H1 (cell line): ENCODE measurements around the gene MYMX. TPM values are rescaled to one million over a fixed set of nuclear protein-coding genes. Genes with fewer than 3 reads are reported as not detected.

ENCODE experiments used
- BACH1 ChIP-seq: IDR thresholded peaks from 2 replicates; pipeline ENCODE4 v1.6.1; 2012; ENCODE audit warnings: low read length, improper control_type of control experiment
- BCL11A ChIP-seq, 2 experiments: IDR thresholded peaks; one replicate each; pipeline ENCODE4 v1.6.1; 2011; ENCODE audit warnings: low read depth in 2 of 2, low read length in 2 of 2, mild to moderate bottlenecking in 2 of 2
- BRCA1 ChIP-seq: IDR thresholded peaks from 2 replicates; pipeline ENCODE4 v1.6.1; 2012; ENCODE audit warnings: low read depth, low read length, improper control_type of control experiment
- CBX8 ChIP-seq: fragments of 300-800, 300-1000 bp; sonication (generic); IDR thresholded peaks from 2 replicates; pipeline ENCODE4 v1.7.1; 2016; ENCODE audit warnings: low read depth, low read length, borderline replicate concordance
- CHD1 ChIP-seq: IDR thresholded peaks from 2 replicates; pipeline ENCODE4 v1.6.1; 2012; ENCODE audit warnings: low read depth, low read length, improper control_type of control experiment
- KDM4A ChIP-seq: IDR thresholded peaks from one replicate; pipeline ENCODE4 v1.7.1; 2012; ENCODE audit warnings: low read depth, mild to moderate bottlenecking, moderate library complexity, low read length, inconsistent platforms; ENCODE audit not compliant: severe bottlenecking
- RAD21 ChIP-seq, 2 experiments: IDR thresholded peaks in 1 of 2; conservative IDR thresholded peaks in 1 of 2; 2 replicates each; pipeline ENCODE4 v1.6.1; 2011; ENCODE audit warnings: low read depth in 2 of 2, low read length in 2 of 2, improper control_type of control experiment in 1 of 2, inconsistent platforms in 1 of 2, mild to moderate bottlenecking in 1 of 2, moderate library complexity in 1 of 2
- SAP30 ChIP-seq: fragments of 300-600 bp; sonication (generic); IDR thresholded peaks from 2 replicates; pipeline ENCODE4 v1.7.1; 2012; ENCODE audit warnings: low read length, moderate library complexity, mild to moderate bottlenecking, inconsistent platforms; ENCODE audit not compliant: insufficient read depth, insufficient replicate concordance
- SIRT6 ChIP-seq: IDR thresholded peaks from one replicate; pipeline ENCODE4 v1.7.1; 2012; ENCODE audit warnings: low read length, inconsistent platforms
- SP1 ChIP-seq: IDR thresholded peaks from 2 replicates; pipeline ENCODE4 v1.6.1; 2011; ENCODE audit warnings: low read depth, low read length
- SP4 ChIP-seq: IDR thresholded peaks from 2 replicates; pipeline ENCODE4 v1.6.1; 2012; ENCODE audit warnings: low read length, inconsistent platforms
- TAF7 ChIP-seq: optimal IDR thresholded peaks from 2 replicates; pipeline ENCODE3; 2011; ENCODE audit warnings: low read depth, mild to moderate bottlenecking, inconsistent platforms, low read length, moderate library complexity, borderline replicate concordance
- TEAD4 ChIP-seq: IDR thresholded peaks from 2 replicates; pipeline ENCODE4 v1.6.1; 2012; ENCODE audit warnings: low read depth, low read length, inconsistent platforms, mixed read lengths
- polyA plus RNA-seq, 7 experiments: library from polyadenylated mRNA; depleted of rRNA in 3 of 7; stranded (reverse) in 5 of 7; unstranded in 2 of 7; fragments of >200 nt in 5 of 7; fragments of 200-250 nt in 2 of 7; gene quantifications; 1 replicate in 5 of 7; 2 replicates in 1 of 7; 4 replicates in 1 of 7; pipeline versions ENCODE4 v1.2.1 to v1.2.3, GENCODE V29; 2011 to 2013; ENCODE audit warnings: missing spikeins in 2 of 7, mixed read lengths in 2 of 7
- total RNA-seq: library from RNA; stranded (reverse); fragmentation: NEBNext Ultra II Directional; extraction: Animal tissue kit (Norgen Biotek cat#: 25700); gene quantifications from 2 replicates; pipeline ENCODE4 v1.2.1, GENCODE V29; 2021
- TF ChIP-seq, protein P1 (sequence below): IDR thresholded peaks from 2 replicates; pipeline ENCODE4 v1.6.1; 2011; ENCODE audit warnings: low read length, improper control_type of control experiment
- TF ChIP-seq, protein P2 (sequence below): IDR thresholded peaks from 2 replicates; pipeline ENCODE4 v1.6.1; 2011; ENCODE audit warnings: low read depth, mild to moderate bottlenecking, low read length; ENCODE audit not compliant: insufficient read depth
- TF ChIP-seq, protein P3 (sequence below): IDR thresholded peaks from 2 replicates; pipeline ENCODE4 v1.6.1; 2012; ENCODE audit warnings: low read length, inconsistent platforms
- TF ChIP-seq, protein P4 (sequence below), 3 experiments: IDR thresholded peaks; 1 replicate in 2 of 3; 2 replicates in 1 of 3; pipeline versions ENCODE4 v1.5.1 to v1.6.1; 2011; ENCODE audit warnings: low read length in 3 of 3, mild to moderate bottlenecking in 3 of 3, inconsistent platforms in 2 of 3, low read depth in 1 of 3, moderate library complexity in 1 of 3; ENCODE audit not compliant: insufficient read depth in 1 of 3; ENCODE audit errors: control extremely low read depth in 1 of 3

MYMX gene
- total and polyA plus RNA-seq, 2 of the 8 experiments (the other 6 are each of a cell fraction or from before 2014, with no cell fraction given), result 4.7 to 6.9 TPM

DNA sequence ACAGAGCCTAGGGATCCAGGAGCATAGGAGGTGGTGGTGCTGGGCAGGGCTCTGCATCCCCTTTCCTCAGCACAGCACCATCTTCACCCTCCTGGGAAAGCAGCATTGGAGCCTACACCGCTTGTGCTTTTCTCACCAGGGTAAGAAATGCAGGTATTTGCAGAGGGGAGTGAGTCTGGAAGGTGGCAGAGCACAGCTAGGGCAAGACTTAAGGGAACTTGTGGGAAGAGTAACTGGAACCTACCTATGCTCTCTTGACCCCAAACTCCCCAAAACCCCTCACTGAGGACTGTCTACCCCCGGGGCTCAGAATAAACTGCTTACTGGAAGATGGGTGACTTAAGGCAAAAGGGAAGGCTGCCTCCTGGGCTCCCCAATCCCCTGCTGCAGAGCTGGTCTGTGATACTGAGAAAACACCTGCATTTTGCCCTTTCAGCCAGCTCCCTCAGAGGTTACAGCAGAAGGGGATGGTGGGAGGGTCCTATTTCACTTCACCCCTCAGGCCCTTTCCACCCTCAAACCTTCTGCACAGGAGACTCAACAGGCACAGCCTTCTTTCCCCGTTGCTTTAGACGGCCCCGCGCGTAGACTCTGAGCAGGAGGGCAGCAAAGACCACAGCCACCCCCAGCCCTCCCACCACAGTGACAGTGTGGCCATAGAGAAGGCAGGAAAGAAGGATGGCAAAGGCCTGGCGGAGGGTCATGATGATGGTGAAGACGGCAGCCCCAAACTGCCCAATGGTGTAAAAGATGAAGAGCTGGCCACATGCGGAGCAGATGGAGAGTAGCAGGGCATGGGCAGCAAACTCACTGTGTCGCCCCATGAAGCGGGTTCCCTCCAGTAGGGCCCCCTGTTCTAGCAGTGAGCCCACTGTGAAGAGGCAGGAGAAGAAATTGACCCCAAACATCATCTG lies 37.7 kb downstream of the MYMX start (continued):
- TF ChIP-seq SAP30, result no peak
- TF ChIP-seq TAF7, result peak; percentile 45
- TF ChIP-seq TEAD4, result no peak
- TF ChIP-seq RAD21 (IDR thresholded peaks at IDR 0.05 in 1 of 2, conservative IDR thresholded peaks at IDR 0.05 in 1 of 2; ENCODE audit: low read depth in 2 of 2, low read length in 2 of 2), result no peak
- TF ChIP-seq BCL11A (IDR thresholded peaks at IDR 0.05; ENCODE audit: low read depth in 2 of 2, low read length in 2 of 2), result no peak
- TF ChIP-seq, protein P1, sequence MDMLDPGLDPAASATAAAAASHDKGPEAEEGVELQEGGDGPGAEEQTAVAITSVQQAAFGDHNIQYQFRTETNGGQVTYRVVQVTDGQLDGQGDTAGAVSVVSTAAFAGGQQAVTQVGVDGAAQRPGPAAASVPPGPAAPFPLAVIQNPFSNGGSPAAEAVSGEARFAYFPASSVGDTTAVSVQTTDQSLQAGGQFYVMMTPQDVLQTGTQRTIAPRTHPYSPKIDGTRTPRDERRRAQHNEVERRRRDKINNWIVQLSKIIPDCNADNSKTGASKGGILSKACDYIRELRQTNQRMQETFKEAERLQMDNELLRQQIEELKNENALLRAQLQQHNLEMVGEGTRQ, result no peak
- peak; percentile 50 for TF ChIP-seq SIRT6
- 0 out of 2 replicates have a peak, but pooled peaks have one; percentile 14 for TF ChIP-seq SP4
- TF ChIP-seq, protein P2, sequence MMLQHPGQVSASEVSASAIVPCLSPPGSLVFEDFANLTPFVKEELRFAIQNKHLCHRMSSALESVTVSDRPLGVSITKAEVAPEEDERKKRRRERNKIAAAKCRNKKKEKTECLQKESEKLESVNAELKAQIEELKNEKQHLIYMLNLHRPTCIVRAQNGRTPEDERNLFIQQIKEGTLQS, result no peak
- TF ChIP-seq CBX8, result no peak
- no peak for TF ChIP-seq SP1
- TF ChIP-seq, protein P3, sequence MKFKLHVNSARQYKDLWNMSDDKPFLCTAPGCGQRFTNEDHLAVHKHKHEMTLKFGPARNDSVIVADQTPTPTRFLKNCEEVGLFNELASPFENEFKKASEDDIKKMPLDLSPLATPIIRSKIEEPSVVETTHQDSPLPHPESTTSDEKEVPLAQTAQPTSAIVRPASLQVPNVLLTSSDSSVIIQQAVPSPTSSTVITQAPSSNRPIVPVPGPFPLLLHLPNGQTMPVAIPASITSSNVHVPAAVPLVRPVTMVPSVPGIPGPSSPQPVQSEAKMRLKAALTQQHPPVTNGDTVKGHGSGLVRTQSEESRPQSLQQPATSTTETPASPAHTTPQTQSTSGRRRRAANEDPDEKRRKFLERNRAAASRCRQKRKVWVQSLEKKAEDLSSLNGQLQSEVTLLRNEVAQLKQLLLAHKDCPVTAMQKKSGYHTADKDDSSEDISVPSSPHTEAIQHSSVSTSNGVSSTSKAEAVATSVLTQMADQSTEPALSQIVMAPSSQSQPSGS, result peak; percentile 74; the same call in 1 of the 2 replicates
- TF ChIP-seq BRCA1, result no peak
- TF ChIP-seq BACH1, result no peak
- no peak for TF ChIP-seq CHD1
- TF ChIP-seq, protein P4, sequence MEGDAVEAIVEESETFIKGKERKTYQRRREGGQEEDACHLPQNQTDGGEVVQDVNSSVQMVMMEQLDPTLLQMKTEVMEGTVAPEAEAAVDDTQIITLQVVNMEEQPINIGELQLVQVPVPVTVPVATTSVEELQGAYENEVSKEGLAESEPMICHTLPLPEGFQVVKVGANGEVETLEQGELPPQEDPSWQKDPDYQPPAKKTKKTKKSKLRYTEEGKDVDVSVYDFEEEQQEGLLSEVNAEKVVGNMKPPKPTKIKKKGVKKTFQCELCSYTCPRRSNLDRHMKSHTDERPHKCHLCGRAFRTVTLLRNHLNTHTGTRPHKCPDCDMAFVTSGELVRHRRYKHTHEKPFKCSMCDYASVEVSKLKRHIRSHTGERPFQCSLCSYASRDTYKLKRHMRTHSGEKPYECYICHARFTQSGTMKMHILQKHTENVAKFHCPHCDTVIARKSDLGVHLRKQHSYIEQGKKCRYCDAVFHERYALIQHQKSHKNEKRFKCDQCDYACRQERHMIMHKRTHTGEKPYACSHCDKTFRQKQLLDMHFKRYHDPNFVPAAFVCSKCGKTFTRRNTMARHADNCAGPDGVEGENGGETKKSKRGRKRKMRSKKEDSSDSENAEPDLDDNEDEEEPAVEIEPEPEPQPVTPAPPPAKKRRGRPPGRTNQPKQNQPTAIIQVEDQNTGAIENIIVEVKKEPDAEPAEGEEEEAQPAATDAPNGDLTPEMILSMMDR (IDR thresholded peaks at IDR 0.05; ENCODE audit: control extremely low read depth in 1 of 3, insufficient read depth in 1 of 3, low read depth in 1 of 3, low read length in 3 of 3), result no peak
- no peak for TF ChIP-seq KDM4A
